Caco-2 (cell line): Measurements from ENCODE around the gene E2F7. TPM values are rescaled to one million over a fixed set of nuclear protein-coding genes. Genes with fewer than 3 reads are reported as not detected.

Source experiments
- BruUV-seq: library from RNA; stranded (reverse); fragments of 400-500 nt; replicated peaks from 2 replicates; lab custom pipeline; 2021; lab: Mats Ljungman, UMichigan
- CTCF ChIA-PET: fragments of 300-600 bp; sonication (Branson Sonifier 250); formaldehyde crosslinking; loops from one replicate; lab custom pipeline; 2022; ENCODE audit warnings: antibody characterized with exemption; lab: Charles Lee
- POLR2A ChIA-PET: fragments of 300-600 bp; sonication (Branson Sonifier 250); formaldehyde crosslinking; loops from one replicate; lab custom pipeline; 2022; ENCODE audit warnings: antibody characterized with exemption; lab: Charles Lee
- DNase-seq, 2 experiments: peaks; one replicate each; pipeline versions ENCODE4 v3.0.0 to v3.0.0-alpha.2; 2020 to 2022
- H3K27me3 ChIP-seq: replicated peaks from 2 replicates; pipeline ENCODE4 v1.6.0; 2011; ENCODE audit warnings: low read length; ENCODE audit not compliant: control insufficient read depth, insufficient read depth
- H3K36me3 ChIP-seq: 2 replicates; pipeline ENCODE4 v1.5.1; 2011; ENCODE audit warnings: low read length; ENCODE audit not compliant: control insufficient read depth, insufficient read depth
- H3K4me1 ChIP-seq: fragments of 250-450 bp; sonication (Bioruptor Pico); 2 replicates; pipeline ENCODE4 v1.5.1; 2020; ENCODE audit warnings: mild to moderate bottlenecking
- H3K4me3 ChIP-seq: 2 replicates; pipeline ENCODE4 v1.5.1; 2011; ENCODE audit warnings: low read depth, mild to moderate bottlenecking, control low read depth, low read length
- H3K9me3 ChIP-seq: fragments of 250-450 bp; sonication (Bioruptor Pico); 2 replicates; pipeline ENCODE4 v1.5.1; 2020; ENCODE audit warnings: mild to moderate bottlenecking, moderate library complexity
- H3K27ac Mint-ChIP-seq: one replicate; pipeline ENCODE4 v1.8.0; 2022; ENCODE audit warnings: mixed read lengths; ENCODE audit not compliant: unreplicated experiment
- H3K27me3 Mint-ChIP-seq: one replicate; pipeline ENCODE4 v1.8.0; 2022; ENCODE audit warnings: mixed read lengths; ENCODE audit not compliant: insufficient read depth, unreplicated experiment
- H3K36me3 Mint-ChIP-seq: one replicate; pipeline ENCODE4 v1.8.0; 2022; ENCODE audit warnings: mild to moderate bottlenecking, mixed read lengths; ENCODE audit not compliant: insufficient read depth, unreplicated experiment
- H3K4me1 Mint-ChIP-seq: one replicate; pipeline ENCODE4 v1.8.0; 2022; ENCODE audit warnings: low read depth, mixed read lengths; ENCODE audit not compliant: unreplicated experiment
- H3K4me3 Mint-ChIP-seq: one replicate; pipeline ENCODE4 v1.8.0; 2022; ENCODE audit warnings: mild to moderate bottlenecking, moderate library complexity, mixed read lengths; ENCODE audit not compliant: unreplicated experiment
- H3K9me3 Mint-ChIP-seq: one replicate; pipeline ENCODE4 v1.8.0; 2022; ENCODE audit warnings: mixed read lengths; ENCODE audit not compliant: unreplicated experiment
- intact Hi-C: fragments of 100-400 bp; cut with micrococcal nuclease; formaldehyde crosslinking; loops from one replicate; pipeline ENCODE4 v1.10.0; 2022; ENCODE audit not compliant: unreplicated experiment
- total RNA-seq: library from RNA; stranded (reverse); gene quantifications from 2 replicates; pipeline ENCODE4 v1.2.3, GENCODE V29; 2022
- TF ChIP-seq, protein P1 (sequence below), 2 experiments: fragments of 200-600 bp in 1 of 2; IDR thresholded peaks; 1 replicate in 1 of 2; 2 replicates in 1 of 2; pipeline versions ENCODE4 v1.5.1 to v1.8.0; 2011 to 2022; ENCODE audit warnings: antibody characterized with exemption in 1 of 2, control low read depth in 1 of 2, inconsistent platforms in 1 of 2, low read depth in 1 of 2, low read length in 1 of 2, mild to moderate bottlenecking in 1 of 2, moderate library complexity in 1 of 2; ENCODE audit not compliant: insufficient read depth in 1 of 2, severe bottlenecking in 1 of 2, unreplicated experiment in 1 of 2

Gene E2F7
- total RNA-seq, 1 experiment from 2014 or later: 11.6 TPM

DNA sequence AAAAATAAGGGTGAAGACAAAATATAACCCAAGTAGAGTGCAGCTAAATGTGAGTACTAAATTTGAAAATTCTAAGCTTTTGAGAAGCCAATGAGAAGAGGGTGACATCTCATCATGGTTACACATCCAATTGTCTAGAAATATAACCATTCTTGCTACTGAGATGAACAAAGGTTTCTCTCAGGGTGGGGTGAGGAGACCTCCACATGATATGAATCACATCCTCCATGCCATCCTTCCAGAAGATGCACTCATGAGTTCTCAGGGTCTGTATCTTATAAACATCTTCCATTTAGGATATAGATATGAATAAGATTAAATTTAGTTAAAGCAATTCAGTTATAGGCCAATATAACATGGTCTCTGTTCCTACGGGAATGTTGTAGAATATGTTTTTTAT lies 38.9 kb upstream of the E2F7 start:
- Mint-ChIP-seq H3K4me3 (no peak overlapping the region), H3K27me3 (peaks cover 11% of the 10 kb centered on the region), H3K4me1 (peaks cover 6% of the 10 kb centered on the region), H3K36me3 (no peaks in the 10 kb centered on the region), H3K27ac (no peak overlapping the region), H3K9me3 (no peaks in the 10 kb centered on the region)
- Histone ChIP-seq H3K4me3 (no peak overlapping the region), H3K9me3 (no peaks in the 10 kb centered on the region), H3K4me1 (no peaks in the 10 kb centered on the region), H3K36me3 (no peaks in the 10 kb centered on the region), H3K27me3 (no peaks in the 10 kb centered on the region)
- DNase-seq: no peak
- BruUV-seq: no TSS peak
- intact Hi-C loops: no loop called here
- ChIA-PET CTCF (no interaction called here), POLR2A (no interaction called here)
- TF ChIP-seq, protein P1, sequence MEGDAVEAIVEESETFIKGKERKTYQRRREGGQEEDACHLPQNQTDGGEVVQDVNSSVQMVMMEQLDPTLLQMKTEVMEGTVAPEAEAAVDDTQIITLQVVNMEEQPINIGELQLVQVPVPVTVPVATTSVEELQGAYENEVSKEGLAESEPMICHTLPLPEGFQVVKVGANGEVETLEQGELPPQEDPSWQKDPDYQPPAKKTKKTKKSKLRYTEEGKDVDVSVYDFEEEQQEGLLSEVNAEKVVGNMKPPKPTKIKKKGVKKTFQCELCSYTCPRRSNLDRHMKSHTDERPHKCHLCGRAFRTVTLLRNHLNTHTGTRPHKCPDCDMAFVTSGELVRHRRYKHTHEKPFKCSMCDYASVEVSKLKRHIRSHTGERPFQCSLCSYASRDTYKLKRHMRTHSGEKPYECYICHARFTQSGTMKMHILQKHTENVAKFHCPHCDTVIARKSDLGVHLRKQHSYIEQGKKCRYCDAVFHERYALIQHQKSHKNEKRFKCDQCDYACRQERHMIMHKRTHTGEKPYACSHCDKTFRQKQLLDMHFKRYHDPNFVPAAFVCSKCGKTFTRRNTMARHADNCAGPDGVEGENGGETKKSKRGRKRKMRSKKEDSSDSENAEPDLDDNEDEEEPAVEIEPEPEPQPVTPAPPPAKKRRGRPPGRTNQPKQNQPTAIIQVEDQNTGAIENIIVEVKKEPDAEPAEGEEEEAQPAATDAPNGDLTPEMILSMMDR (IDR thresholded peaks at IDR 0.05; ENCODE audit: insufficient read depth in 1 of 2, low read depth in 1 of 2, low read length in 1 of 2, severe bottlenecking in 1 of 2, unreplicated experiment in 1 of 2): no peak

DNA sequence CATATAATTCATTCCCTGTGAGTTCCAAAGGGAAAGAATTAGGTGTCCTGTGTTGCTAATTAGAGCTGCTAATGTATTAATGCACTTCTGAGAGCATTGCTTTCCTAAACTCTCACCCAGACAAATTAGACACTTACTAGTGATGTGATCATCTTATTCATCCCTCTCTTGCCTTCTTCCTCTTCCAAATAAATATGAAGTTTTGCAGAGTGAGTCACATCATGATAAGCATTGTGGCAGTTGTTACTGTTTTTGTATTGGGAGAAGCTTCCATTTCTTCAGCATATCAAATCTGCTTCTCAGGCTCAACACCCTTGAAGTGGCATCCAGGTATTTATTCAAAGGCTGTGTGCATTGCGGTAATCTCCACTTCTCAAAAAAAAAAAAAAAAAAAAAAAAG lies 37.3 kb upstream of the E2F7 start:
- no peak overlapping the region for H3K4me3 Mint-ChIP-seq
- BruUV-seq: no TSS peak

DNA sequence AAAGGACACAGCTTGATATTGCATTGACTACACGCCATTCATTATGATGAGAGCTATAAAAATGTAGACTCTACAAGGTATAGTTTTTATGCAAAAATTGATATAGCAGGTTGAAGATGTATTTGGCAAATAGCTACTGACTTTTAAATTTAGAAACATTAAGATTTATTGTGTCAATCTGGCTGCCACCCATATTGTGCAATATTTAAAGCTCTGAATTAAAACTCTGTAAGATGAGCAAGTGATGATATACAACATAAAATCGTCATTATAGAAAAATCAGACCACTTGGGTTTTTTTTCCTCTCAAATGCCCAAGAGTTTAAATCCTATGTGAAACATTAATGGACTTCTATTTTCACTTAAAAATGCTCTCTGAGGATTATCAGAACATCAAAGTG lies 36.8 kb upstream of the E2F7 start:
- no peaks in the 10 kb centered on the region for H3K9me3 ChIP-seq
- H3K4me1 Mint-ChIP-seq: peaks cover 6% of the 10 kb centered on the region
- no peak overlapping the region for H3K4me3 Mint-ChIP-seq
- H3K36me3 ChIP-seq: no peaks in the 10 kb centered on the region
- H3K27ac Mint-ChIP-seq: no peak overlapping the region
- DNase-seq: no peak
- H3K9me3 Mint-ChIP-seq: no peaks in the 10 kb centered on the region
- no peaks in the 10 kb centered on the region for H3K27me3 ChIP-seq
- peaks cover 10% of the 10 kb centered on the region for H3K27me3 Mint-ChIP-seq
- no TSS peak for BruUV-seq
- H3K36me3 Mint-ChIP-seq: no peaks in the 10 kb centered on the region
- H3K4me3 ChIP-seq: no peak overlapping the region
- ChIA-PET POLR2A (no interaction called here), CTCF (no interaction called here)
- no peaks in the 10 kb centered on the region for H3K4me1 ChIP-seq
- TF ChIP-seq, protein P1 (IDR thresholded peaks at IDR 0.05; ENCODE audit: insufficient read depth in 1 of 2, low read depth in 1 of 2, low read length in 1 of 2, severe bottlenecking in 1 of 2, unreplicated experiment in 1 of 2): no peak
- intact Hi-C loops: no loop called here

More for the DNA sequence above, 37.3 kb upstream of the E2F7 start:
- POLR2A ChIA-PET: no interaction called here
- CTCF ChIA-PET: interaction anchor here (0.6 kb wide), 1 partner anchor 147 kb away, joined by 3 read pairs; no protein-coding TSS in a partner anchor
- Histone ChIP-seq H3K9me3 (no peaks in the 10 kb centered on the region), H3K27me3 (no peaks in the 10 kb centered on the region), H3K4me1 (no peaks in the 10 kb centered on the region), H3K4me3 (no peak overlapping the region), H3K36me3 (no peaks in the 10 kb centered on the region)
- DNase-seq: no peak
- H3K4me1 Mint-ChIP-seq: peaks cover 6% of the 10 kb centered on the region
- no peaks in the 10 kb centered on the region for H3K9me3 Mint-ChIP-seq
- H3K27me3 Mint-ChIP-seq: peaks cover 11% of the 10 kb centered on the region
- intact Hi-C loops: no loop called here
- H3K27ac Mint-ChIP-seq: no peak overlapping the region
- no peaks in the 10 kb centered on the region for H3K36me3 Mint-ChIP-seq
- TF ChIP-seq, protein P1 (IDR thresholded peaks at IDR 0.05; ENCODE audit: insufficient read depth in 1 of 2, low read depth in 1 of 2, low read length in 1 of 2, severe bottlenecking in 1 of 2, unreplicated experiment in 1 of 2): no peak
